Measurements from ENCODE around the gene NPAS3. TPM values are rescaled to one million over a fixed set of nuclear protein-coding genes. Genes with fewer than 3 reads are reported as not detected.

Gene NPAS3
- total RNA-seq, 2 donors from 2014 or later: 1.1 to 1.8 TPM

GRCh38 chr14:33833706-33834465 is 895.2 kb downstream of the NPAS3 start:
- no peak overlapping the region for H3K4me3 ChIP-seq
- no peak overlapping the region for H3K27ac ChIP-seq
- H3K9me3 ChIP-seq: no peaks in the 10 kb centered on the region
- no peaks in the 10 kb centered on the region for H3K27me3 ChIP-seq (replicated peaks; ENCODE audit: insufficient read depth)
- WGBS: 74% methylated on average over 16 of the region's 16 CpGs
- H3K36me3 ChIP-seq: no peaks in the 10 kb centered on the region
- TF ChIP-seq CTCF (IDR thresholded peaks at IDR 0.05): no peak
- no peak for TF ChIP-seq POLR2AphosphoS5 (IDR thresholded peaks at IDR 0.05)
- no peak for TF ChIP-seq POLR2A (IDR thresholded peaks at IDR 0.05)
- no peak for DNase-seq (ENCODE audit: low spot score)
- H3K4me1 ChIP-seq (replicated peaks): no peaks in the 10 kb centered on the region
- intact Hi-C loops (cut with DNase I): loop anchor here (10.0 kb wide), 1 partner anchor 491 kb away; no protein-coding TSS in a partner anchor

GRCh38 chr14:33834466-33835260 is 896.0 kb downstream of the NPAS3 start:
- no peaks in the 10 kb centered on the region for H3K27me3 ChIP-seq (replicated peaks; ENCODE audit: insufficient read depth)
- no peak overlapping the region for H3K27ac ChIP-seq
- TF ChIP-seq POLR2A (IDR thresholded peaks at IDR 0.05): no peak
- no peak for TF ChIP-seq CTCF (IDR thresholded peaks at IDR 0.05)
- no peak for TF ChIP-seq POLR2AphosphoS5 (IDR thresholded peaks at IDR 0.05)
- no peaks in the 10 kb centered on the region for H3K9me3 ChIP-seq
- intact Hi-C loops (cut with DNase I): loop anchor here (10.0 kb wide), 1 partner anchor 490 kb away; no protein-coding TSS in a partner anchor
- WGBS: 85% methylated on average over 8 of the region's 8 CpGs
- H3K4me3 ChIP-seq: no peak overlapping the region
- H3K36me3 ChIP-seq: no peaks in the 10 kb centered on the region
- H3K4me1 ChIP-seq (replicated peaks): no peaks in the 10 kb centered on the region
- DNase-seq (ENCODE audit: low spot score): no peak

GRCh38 chr14:33835261-33835655 is 896.6 kb downstream of the NPAS3 start:
- Histone ChIP-seq H3K36me3 (no peaks in the 10 kb centered on the region), H3K27ac (no peak overlapping the region), H3K4me1 (replicated peaks) (no peaks in the 10 kb centered on the region), H3K4me3 (no peak overlapping the region), H3K9me3 (no peaks in the 10 kb centered on the region), H3K27me3 (replicated peaks; ENCODE audit: insufficient read depth) (no peaks in the 10 kb centered on the region)
- 97% methylated on average over 6 of the region's 6 CpGs for WGBS
- intact Hi-C loops (cut with DNase I): loop anchor here (10.0 kb wide), 1 partner anchor 490 kb away; no protein-coding TSS in a partner anchor
- DNase-seq (ENCODE audit: low spot score): no peak
- TF ChIP-seq POLR2A (IDR thresholded peaks at IDR 0.05) (no peak), POLR2AphosphoS5 (IDR thresholded peaks at IDR 0.05) (no peak), CTCF (IDR thresholded peaks at IDR 0.05) (no peak)

- H3K27ac ChIP-seq: no peak overlapping the region
- no peaks in the 10 kb centered on the region for H3K9me3 ChIP-seq
- H3K27me3 ChIP-seq (replicated peaks; ENCODE audit: insufficient read depth): no peaks in the 10 kb centered on the region
- intact Hi-C loops (cut with DNase I): loop anchor here (10.0 kb wide), 1 partner anchor 489 kb away; no protein-coding TSS in a partner anchor
- H3K4me3 ChIP-seq: no peak overlapping the region
- DNase-seq (ENCODE audit: low spot score): no peak
- TF ChIP-seq POLR2A (IDR thresholded peaks at IDR 0.05) (no peak), CTCF (IDR thresholded peaks at IDR 0.05) (no peak), POLR2AphosphoS5 (IDR thresholded peaks at IDR 0.05) (no peak)
- no peaks in the 10 kb centered on the region for H3K36me3 ChIP-seq
- no peaks in the 10 kb centered on the region for H3K4me1 ChIP-seq (replicated peaks)
- 81% methylated on average over 3 of the region's 3 CpGs for WGBS
These were observed 897.0 kb downstream of the NPAS3 start for GRCh38 chr14:33835677-33836076.
